ENCODE data around the gene ADNP2. TPM values are rescaled to one million over a fixed set of nuclear protein-coding genes. Genes with fewer than 3 reads are reported as not detected.

The ADNP2 gene
- total and polyA plus RNA-seq, 12 donors, result 4.6 to 12.4 (median 10.8) TPM

DNA sequence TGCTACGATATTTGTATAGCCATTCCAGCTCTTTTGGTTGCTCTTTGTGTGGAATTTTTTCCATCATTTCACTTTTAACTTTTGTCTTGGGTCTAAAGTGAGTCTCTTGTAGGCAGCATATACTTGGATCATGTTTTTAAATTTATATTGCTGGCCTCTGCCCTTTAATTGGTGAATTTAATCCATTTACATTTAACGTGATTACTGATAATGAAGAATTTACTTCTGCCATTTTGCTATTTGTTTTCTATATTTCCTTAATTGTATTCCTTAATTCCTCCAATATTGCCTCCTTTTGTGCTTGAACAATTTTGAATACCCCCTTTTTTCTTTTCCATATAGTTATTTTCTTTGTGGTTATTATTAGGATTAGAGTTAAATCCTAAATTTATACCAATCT lies 21.0 kb upstream of the ADNP2 start:
- Histone ChIP-seq H3K36me3 (no peaks in the 10 kb centered on the region), H3K9me3 (peaks cover 0 to 55% (median 29%) of the 10 kb centered on the region in 11 donors), H3K27ac (no peak overlapping the region), H3K4me1 (no peaks in the 10 kb centered on the region), H3K27me3 (no peaks in the 10 kb centered on the region), H3K4me3 (no peak overlapping the region)
- no peak for ATAC-seq
- 61 to 62% methylated on average over 2 of the region's 2 CpGs for WGBS, 2 donors
- intact Hi-C loops (cut with DNase I), result no loop called here
- TF ChIP-seq, protein P1, sequence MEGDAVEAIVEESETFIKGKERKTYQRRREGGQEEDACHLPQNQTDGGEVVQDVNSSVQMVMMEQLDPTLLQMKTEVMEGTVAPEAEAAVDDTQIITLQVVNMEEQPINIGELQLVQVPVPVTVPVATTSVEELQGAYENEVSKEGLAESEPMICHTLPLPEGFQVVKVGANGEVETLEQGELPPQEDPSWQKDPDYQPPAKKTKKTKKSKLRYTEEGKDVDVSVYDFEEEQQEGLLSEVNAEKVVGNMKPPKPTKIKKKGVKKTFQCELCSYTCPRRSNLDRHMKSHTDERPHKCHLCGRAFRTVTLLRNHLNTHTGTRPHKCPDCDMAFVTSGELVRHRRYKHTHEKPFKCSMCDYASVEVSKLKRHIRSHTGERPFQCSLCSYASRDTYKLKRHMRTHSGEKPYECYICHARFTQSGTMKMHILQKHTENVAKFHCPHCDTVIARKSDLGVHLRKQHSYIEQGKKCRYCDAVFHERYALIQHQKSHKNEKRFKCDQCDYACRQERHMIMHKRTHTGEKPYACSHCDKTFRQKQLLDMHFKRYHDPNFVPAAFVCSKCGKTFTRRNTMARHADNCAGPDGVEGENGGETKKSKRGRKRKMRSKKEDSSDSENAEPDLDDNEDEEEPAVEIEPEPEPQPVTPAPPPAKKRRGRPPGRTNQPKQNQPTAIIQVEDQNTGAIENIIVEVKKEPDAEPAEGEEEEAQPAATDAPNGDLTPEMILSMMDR (IDR thresholded peaks at IDR 0.05), result no peak
- DNase-seq, result no peak

DNA sequence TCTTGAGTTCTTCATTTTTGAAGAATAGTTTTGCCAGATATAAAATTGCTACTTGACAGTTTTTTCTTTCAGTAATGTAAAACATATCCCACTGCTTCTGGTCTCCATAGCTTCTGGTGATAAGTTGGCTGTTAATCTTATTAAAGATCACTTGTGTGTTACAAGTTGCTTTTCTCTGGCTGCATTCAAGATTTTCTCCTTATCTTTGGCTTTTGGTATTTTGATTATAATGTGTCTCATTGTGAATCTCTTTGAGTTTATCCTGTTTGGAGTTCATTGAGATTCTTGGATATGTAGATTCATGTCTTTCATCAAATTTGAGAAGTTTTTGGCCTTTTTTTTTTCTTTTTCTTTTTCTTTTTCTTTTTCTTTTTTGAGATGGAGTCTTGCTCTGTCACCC lies 20.2 kb upstream of the ADNP2 start:
- Histone ChIP-seq H3K36me3 (no peaks in the 10 kb centered on the region), H3K4me1 (no peaks in the 10 kb centered on the region), H3K27ac (no peak overlapping the region), H3K4me3 (no peak overlapping the region), H3K27me3 (no peaks in the 10 kb centered on the region), H3K9me3 (peaks cover 0 to 55% (median 29%) of the 10 kb centered on the region in 11 donors)
- intact Hi-C loops (cut with DNase I), result no loop called here
- TF ChIP-seq, protein P1 (IDR thresholded peaks at IDR 0.05), result no peak
- DNase-seq (no peak), ATAC-seq (no peak)

DNA sequence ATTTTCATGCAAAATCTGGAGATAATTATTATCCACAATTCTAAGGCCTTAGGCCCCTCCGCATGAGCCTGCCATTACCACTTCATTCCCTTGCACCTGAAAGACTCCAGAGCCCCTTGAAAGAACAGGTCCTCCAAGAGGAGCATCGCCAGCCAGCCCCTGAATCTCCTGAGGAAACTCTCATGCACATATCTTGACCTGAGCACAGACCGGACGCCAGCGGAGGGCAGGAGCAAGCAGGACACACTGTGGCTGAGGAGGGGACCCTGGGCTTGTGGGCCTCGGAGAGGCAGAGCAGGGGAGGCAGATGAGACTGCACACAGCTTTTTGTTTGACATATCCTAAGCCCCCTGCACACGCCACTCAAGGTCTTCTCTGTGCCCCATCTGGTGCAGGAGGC lies 13.6 kb upstream of the ADNP2 start:
- intact Hi-C loops (cut with DNase I), result no loop called here
- Histone ChIP-seq H3K36me3 (no peaks in the 10 kb centered on the region), H3K4me1 (no peaks in the 10 kb centered on the region), H3K27me3 (no peaks in the 10 kb centered on the region), H3K27ac (no peak overlapping the region), H3K4me3 (no peak overlapping the region), H3K9me3 (peaks cover 0 to 6% (median 0%) of the 10 kb centered on the region in 11 donors)
- ATAC-seq (no peak), DNase-seq (no peak)
- 81 to 87% methylated on average over 7 of the region's 7 CpGs for WGBS, 2 donors
- TF ChIP-seq, protein P1 (IDR thresholded peaks at IDR 0.05), result no peak

DNA sequence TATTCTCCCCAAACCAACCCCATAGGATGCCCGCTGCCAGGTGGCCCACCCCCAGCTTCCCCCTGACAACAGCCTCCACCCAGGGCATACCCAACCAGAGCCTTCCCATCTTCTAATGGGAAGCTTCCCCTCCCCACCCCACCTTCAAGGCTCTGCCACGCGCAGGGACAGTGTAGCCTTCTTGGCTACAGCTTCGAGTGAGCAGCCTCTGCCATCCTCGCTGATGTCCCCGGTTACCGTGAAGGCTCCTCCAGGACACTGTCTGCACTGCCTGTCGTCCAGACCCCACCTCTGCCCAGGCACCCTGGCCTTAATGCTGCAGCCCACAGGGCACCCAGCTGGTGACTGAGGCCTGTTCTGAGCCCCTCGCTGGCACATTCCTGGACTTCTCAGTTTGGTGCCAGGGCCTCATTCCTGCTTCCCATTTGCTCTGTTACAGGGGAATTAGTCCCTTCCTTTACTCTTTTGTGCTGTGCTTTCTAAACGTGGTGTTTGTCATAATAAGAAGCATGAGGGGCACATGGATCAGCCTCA lies 13.0 kb upstream of the ADNP2 start:
- H3K36me3 ChIP-seq, result no peaks in the 10 kb centered on the region
- H3K27me3 ChIP-seq, result no peaks in the 10 kb centered on the region
- no peak overlapping the region for H3K27ac ChIP-seq
- ATAC-seq, result no peak
- TF ChIP-seq, protein P1 (IDR thresholded peaks at IDR 0.05), result no peak
- WGBS, 2 donors, result 87 to 94% methylated on average over 10 of the region's 10 CpGs
- no peak for DNase-seq
- H3K4me1 ChIP-seq, result no peaks in the 10 kb centered on the region
- intact Hi-C loops (cut with DNase I), result no loop called here
- peaks cover 0 to 4% (median 0%) of the 10 kb centered on the region in 11 donors for H3K9me3 ChIP-seq
- no peak overlapping the region for H3K4me3 ChIP-seq

All from heart right ventricle (tissue), 16 donors.